GM21381 (cell line): ENCODE data around the gene CDY2A.
"Not testable (repeated sequence)": the region's sequence is repeated elsewhere in the genome, so short reads cannot be mapped to it uniquely, and the experiment has no call there.

Source experiments
- ATAC-seq: cut with Tn5 transposase; IDR thresholded peaks from one replicate; pipeline ENCODE4 v1.9.1; 2021; ENCODE audit warnings: mild to moderate bottlenecking, moderate library complexity; ENCODE audit not compliant: unreplicated experiment

The CDY2A gene, protein sequence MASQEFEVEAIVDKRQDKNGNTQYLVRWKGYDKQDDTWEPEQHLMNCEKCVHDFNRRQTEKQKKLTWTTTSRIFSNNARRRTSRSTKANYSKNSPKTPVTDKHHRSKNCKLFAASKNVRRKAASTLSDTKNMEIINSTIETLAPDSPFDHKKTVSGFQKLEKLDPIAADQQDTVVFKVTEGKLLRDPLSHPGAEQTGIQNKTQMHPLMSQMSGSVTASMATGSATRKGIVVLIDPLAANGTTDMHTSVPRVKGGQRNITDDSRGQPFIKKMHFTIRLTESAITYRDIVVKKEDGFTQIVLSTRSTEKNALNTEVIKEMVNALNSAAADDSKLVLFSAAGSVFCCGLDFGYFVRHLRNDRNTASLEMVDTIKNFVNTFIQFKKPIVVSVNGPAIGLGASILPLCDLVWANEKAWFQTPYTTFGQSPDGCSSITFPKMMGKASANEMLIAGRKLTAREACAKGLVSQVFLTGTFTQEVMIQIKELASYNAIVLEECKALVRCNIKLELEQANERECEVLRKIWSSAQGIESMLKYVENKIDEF

DNA sequence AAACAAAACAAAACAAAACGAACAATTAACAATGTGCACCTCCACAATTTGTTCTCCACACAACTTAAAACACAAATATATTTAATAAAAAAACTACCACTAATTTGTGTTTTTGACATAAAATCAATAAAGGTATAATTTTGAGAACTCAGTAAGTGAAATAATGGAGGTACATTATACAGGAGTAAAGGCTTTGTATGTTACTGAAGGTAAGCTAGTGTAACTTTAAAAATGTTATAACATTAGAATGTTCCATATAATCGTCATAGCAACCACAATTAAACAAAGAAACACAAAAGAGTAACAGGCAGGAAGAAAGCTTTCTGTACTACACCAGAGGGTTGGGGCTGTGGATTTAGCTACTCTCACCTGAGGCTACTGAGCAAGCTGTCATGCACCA lies at the start of gene CDY2A:
Gene CDY2A, plus strand, starts transcription at position 301 of the 400 bp plus-strand sequence. CDS start 328 bp downstream, outside the sequence.
- ATAC-seq: not testable (repeated sequence)

DNA sequence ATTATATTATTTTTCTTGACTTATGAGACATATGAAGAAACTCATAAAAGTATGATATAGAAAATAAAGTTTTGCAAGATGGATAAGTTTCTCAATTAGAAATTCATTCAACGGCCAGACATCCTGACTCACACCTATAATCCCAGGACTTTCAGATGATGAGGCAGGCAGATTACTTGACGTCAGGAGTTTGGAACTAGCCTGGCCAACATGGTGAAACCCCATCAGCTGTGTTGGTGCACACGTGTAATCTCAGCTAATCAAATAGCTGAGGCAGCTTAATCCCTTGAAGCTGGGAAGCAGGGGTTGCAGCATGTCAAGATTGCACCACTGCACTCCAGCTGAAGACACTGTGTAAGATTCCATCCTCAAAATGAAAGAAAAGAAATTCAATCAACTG lies 28.0 kb upstream of the CDY2A start:
- ATAC-seq: not testable (repeated sequence)

DNA sequence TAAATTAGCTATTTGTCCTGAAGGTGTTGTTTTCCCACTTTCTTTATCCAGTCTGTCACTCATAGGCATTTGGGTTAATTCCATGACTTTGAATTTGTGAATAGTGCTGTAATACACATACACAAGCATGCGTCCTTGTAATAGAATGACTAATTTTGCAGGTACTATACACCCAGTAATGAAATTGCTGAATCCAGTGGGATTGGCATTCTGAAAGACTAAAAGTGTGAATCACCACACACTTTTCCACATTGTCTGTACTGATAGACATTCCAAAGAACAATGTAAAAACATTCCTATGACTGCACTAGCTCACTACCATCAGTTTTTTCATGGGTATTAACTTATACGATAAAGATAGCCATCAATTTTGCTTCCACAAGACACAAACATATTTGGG lies 27.3 kb upstream of the CDY2A start:
- ATAC-seq: not testable (repeated sequence)

DNA sequence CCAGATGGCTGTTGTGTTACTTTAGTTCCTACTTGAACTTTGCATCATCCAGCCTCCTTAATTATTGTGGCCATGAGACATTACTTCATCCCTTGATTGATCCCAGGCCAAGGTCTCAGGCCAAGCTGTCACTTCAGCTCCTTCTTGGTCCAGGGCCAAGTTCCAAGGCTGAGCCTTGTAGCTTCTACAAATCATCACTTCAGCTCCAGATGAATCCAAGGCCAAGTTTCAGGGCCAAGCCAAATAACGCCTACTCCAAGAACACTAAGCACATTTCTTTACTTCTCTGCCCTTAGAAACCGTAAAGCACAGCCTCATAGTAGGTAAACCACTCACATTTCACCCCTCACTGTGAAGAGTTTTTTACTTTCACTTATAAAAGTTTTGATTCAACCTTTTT lies 1.7 kb upstream of the CDY2A start:
- ATAC-seq: not testable (repeated sequence)

DNA sequence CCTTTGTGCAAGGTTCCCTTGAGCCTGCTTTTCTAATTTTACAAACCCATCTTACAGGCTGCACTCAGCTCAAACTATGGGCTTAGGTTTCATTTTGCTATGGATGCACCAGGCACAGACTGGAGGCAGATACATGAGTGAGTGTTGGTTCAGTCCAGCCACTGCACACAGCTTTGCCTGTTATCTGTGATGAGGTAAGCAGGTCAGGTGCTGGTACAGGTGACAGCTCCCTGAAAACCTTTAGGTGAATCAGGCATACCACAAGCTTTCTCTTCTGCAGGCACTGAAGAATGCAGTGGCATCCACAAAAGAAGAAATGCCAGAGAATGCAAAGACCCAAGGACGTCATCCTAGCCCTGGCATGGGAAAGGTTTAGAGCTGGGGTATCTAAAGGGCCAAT lies 3.3 kb downstream of the CDY2A start:
- not testable (repeated sequence) for ATAC-seq

DNA sequence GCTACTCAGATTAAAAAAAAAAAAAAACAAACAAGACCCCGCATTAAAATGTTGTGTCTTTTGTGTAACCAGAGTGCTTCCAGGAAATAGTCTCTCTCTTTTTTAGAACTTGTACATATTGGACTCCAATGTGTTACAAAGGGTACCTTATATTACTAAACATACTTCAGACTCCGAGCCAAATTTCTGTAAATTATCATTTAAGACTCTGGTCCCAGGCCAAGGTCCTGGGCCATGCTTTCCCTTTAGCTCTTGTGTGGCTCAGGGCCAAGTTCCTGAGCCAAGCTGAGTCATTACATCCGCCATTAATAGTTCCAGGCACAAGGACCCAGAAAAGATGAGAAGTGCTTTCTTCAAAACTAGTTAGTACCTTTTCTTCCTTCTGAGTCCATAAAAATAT lies 4.6 kb downstream of the CDY2A start:
- ATAC-seq: not testable (repeated sequence)

DNA sequence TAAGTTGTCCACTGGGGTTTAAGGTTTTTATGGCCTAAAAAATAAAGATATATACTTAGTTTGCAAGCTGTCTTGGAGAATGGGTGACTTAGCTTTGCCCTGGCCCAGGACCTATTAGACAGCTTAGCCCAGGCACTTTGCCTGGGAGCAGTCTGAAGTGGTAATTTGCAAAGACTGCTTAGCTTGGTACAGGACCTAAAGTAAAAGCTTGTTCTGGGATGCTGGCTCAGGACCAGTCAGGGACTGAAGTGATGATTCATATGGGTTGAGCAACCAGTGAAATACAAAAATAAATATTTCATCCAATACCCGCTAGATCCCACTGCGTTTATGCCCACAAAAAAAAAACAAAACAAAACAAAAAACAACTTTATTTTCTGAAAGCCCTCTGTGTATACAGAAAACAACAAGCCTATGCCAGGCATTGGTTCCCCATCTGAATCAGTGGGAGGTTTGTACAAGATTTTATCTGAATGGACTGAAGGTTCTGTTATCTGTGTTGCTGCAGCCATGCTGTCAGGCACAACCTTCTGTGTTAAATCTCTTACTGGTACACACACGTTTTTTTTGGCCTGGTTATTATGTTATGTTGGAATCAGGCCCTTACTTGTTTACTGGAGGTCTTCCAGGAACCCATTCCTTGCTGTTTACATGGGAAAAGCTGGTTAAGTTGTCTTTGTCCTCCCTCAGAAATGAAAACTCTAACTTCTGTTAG lies 8.7 kb downstream of the CDY2A start:
- not testable (repeated sequence) for ATAC-seq

DNA sequence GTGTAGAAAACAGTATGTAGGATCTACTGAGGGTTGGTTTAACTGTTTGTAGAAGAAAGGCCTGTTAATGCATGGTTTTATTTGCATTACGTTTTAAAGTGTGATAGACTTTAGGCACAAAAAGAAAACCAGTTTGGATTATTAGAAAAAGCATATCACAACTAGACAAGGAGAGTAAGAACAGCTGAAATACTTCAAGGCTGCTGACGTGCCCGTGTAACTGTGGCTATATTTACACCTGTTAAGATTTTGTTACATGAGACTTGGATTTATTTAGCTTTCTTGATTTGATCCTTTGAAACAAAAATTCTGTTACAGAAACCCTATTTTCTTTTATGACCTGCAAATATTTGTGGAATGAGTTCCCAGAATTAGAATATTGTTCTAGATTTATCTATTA lies 9.3 kb downstream of the CDY2A start:
- not testable (repeated sequence) for ATAC-seq

DNA sequence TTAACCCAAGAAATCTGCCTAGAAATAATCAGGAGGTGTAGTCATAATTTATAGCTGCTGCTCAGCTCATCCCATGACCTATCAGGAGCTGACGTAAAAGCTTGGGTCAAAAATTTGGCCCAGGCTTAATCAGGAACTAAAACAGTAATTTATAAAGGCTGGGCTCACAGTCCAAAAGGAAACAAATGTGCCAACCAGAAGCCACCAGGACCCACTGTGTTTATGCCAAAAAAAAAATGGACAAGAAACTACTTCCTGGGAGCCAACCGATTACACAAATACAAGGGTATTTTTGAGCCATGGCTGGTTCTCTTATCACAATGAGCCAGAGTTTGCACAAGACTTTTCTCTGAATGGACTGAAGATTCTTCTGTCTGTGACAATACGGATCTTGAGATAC lies 19.4 kb downstream of the CDY2A start:
- not testable (repeated sequence) for ATAC-seq

DNA sequence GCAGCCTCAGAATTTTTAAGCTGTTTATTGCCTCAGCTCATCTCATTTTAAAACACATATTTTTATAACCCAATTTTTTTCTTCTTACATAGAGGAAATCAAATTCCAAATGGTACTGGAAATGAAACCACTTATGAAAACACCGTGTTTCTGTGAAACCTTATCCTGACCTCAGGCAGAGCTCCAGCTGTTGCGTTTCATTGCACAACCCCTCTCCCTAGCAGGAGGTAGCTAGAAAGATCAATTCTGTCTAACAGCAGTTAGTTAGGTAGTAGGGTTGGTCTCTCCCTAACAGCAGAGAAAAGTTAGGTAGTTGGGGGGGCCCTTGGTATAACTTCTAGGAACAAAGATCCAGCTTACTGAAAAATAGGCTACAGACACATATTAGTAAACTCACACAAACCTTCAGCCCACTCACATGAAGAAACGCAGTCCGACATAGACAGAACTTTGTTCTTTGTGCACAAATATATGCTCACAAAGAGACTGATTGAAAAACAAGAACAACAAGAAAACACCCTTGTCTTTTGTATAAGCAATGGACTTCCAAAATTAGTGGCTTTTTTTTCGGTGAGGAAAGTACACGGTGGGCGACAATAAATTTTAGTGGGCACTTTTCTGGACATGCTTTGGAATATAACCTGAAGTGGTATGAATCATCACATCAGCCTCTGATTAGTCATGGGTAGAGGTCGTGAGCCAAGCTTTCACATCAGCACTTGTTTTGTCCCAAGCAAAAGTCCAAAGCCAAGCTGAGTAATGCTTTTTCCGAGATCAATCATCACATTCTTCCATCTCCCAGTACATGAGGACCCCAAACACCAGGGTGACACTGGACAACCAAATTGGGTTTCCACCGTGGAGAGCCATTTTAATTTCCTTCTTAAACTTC lies 22.8 kb downstream of the CDY2A start:
- ATAC-seq: not testable (repeated sequence)

DNA sequence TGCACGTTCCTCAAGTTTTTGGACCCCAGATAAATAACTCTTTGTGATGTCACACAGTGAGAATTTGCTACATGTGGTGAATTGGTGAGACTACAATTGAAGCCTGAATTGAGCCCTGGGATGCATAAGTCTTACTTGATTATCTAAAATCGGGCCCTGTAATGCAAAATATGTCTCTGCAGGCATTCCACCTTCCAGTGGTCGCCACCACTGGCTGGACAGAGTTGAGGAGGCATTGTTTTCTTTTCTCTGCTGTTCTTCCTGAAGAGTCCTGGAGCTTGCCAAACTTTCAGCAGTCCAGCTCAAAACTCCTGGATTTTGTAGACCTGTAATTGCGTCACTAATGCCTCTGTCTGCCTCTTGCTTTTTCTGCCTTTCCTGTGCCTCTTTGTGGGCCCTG lies 23.5 kb downstream of the CDY2A start:
- not testable (repeated sequence) for ATAC-seq

DNA sequence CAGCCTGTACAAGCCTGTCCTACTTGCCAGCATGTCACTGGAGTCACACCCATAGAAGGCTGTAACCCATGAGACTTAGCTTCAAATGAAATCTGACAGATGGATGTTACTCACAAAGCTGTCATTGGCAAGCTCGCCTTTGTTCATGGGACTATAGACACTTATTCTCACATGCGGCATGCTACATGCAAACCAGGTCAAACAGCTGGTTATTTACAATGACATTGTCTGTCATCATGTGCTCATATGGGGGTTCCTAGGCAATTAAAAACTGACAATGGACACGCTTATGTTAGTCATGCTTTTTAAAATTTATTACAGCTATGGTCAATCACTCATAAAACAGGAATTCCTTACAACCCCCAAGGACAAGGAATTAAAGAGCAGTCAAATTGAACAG lies 30.9 kb downstream of the CDY2A start:
- ATAC-seq: not testable (repeated sequence)

DNA sequence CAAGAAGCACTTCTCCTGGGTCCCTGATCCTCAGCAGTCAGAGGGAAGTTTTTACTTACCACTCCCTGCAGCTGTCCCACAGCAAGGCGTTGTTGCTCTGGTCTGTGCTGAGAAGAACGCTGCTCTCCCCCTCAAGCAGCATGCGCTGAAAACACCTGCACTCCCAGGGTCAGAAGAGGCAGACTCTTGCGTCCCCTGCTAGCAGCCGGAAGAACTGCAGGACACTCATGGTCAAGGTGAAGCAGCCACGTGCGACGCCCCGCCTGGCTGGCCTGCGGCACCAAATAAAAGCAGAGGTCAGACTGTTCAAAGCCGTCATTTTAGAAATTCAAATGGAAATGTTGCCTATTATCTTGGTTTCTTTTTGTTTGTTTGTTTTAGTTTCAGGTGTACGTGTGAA lies 47.9 kb downstream of the CDY2A start:
- ATAC-seq: not testable (repeated sequence)
